Sigmoid colon (tissue), 4 donors: ENCODE results near the gene CCDC116.

Experiments used
- EP300 ChIP-seq, 4 donors: sonication (generic); formaldehyde crosslinking; IDR thresholded peaks; one replicate each; pipeline ENCODE4 v1.6.1; 2017; ENCODE audit warnings: antibody characterized with exemption in 4 of 4
- POLR2AphosphoS5 ChIP-seq, 4 donors: sonication (generic); formaldehyde crosslinking; IDR thresholded peaks; one replicate each; pipeline ENCODE4 v1.6.1; 2017; ENCODE audit warnings: antibody characterized with exemption in 4 of 4

DNA sequence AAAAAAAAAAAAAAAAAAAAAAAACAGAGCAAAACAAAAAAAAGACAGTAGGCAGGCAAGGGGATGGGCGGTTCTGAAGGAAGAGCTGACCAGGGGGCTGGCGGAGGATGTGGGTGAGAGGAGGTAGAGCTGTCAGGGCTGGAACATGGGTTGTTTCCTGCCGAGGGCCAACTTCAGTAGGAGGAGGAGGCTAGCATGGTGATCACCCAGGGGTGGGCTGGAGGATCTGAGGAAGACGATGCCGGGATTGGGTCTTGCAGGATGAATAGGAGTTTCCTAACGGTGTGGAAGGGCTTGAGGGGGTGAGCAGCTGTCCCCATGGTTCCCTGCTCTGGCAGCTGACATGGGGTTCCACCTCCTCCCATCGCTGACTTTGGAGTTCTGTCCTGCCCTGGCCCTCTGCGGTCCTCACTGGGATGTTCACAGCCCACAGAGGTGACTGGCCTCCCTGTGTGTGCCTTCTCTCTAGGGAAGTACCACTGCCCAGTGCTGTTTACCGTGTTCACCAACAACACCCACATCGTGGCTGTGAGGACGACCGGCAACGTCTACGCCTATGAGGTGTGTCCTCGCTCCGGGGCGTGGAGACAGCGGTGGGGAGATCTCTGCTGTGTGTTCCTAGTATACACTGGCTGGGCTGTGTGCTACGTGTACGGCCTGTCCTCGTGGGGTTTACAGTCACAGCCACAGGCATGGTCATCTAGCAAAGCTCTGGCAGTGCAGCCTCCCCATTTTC is 48.4 kb downstream of the CCDC116 start:
- TF ChIP-seq EP300 (IDR thresholded peaks at IDR 0.05) (no peak), POLR2AphosphoS5 (IDR thresholded peaks at IDR 0.05) (no peak)
